Left kidney (tissue), 1 donor: Measurements from ENCODE around the gene TLCD3B. TPM values are rescaled to one million over a fixed set of nuclear protein-coding genes. Genes with fewer than 3 reads are reported as not detected.

Experiments used
- polyA plus RNA-seq: library from polyadenylated mRNA; unstranded; fragments of 120-200 nt; gene quantifications from one replicate; pipeline ENCODE4 v1.2.1, GENCODE V29; 2013; ENCODE audit not compliant: insufficient read length

TLCD3B gene
- polyA plus RNA-seq, 1 donor = 1.2 TPM

Other genes with a start within 250 kb of the TLCD3B start
- 89.2 TPM for gene KIF22, start 240.5 kb downstream of the TLCD3B start, polyA plus RNA-seq
- gene MAZ, start 224.7 kb downstream of the TLCD3B start, polyA plus RNA-seq = 304 TPM
- gene PRRT2, start 219.1 kb downstream of the TLCD3B start, polyA plus RNA-seq = 19.4 TPM
- 33.5 TPM for gene PAGR1, start 215.1 kb downstream of the TLCD3B start, polyA plus RNA-seq
- 15.3 TPM for gene MVP, start 210.8 kb downstream of the TLCD3B start, polyA plus RNA-seq
- gene CDIPT, start 168.0 kb downstream of the TLCD3B start, polyA plus RNA-seq = 79.4 TPM
- gene SEZ6L2, start 131.7 kb downstream of the TLCD3B start, polyA plus RNA-seq = 8.2 TPM
- 0.86 TPM for gene ASPHD1, start 130.8 kb downstream of the TLCD3B start, polyA plus RNA-seq
- 23.9 TPM for gene KCTD13, start 105.0 kb downstream of the TLCD3B start, polyA plus RNA-seq
- 93.1 TPM for gene TMEM219, start 69.2 kb downstream of the TLCD3B start, polyA plus RNA-seq
- gene TAOK2, start 57.4 kb downstream of the TLCD3B start, polyA plus RNA-seq = 45.3 TPM
- 17.0 TPM for gene HIRIP3, start 35.7 kb downstream of the TLCD3B start, polyA plus RNA-seq
- gene INO80E, start 35.0 kb downstream of the TLCD3B start, polyA plus RNA-seq = 46.2 TPM
- gene DOC2A, start 20.2 kb downstream of the TLCD3B start, polyA plus RNA-seq = 3.0 TPM
- gene C16orf92, start 8.1 kb downstream of the TLCD3B start, polyA plus RNA-seq = not detected
- gene ALDOA, start 34.5 kb upstream of the TLCD3B start, polyA plus RNA-seq = 449 TPM
- gene PPP4C, start 44.7 kb upstream of the TLCD3B start, polyA plus RNA-seq = 82.7 TPM
- 1.1 TPM for gene TBX6, start 60.7 kb upstream of the TLCD3B start, polyA plus RNA-seq
- 43.1 TPM for gene YPEL3, start 64.9 kb upstream of the TLCD3B start, polyA plus RNA-seq
- 13.6 TPM for gene GDPD3, start 82.3 kb upstream of the TLCD3B start, polyA plus RNA-seq
- gene MAPK3, start 91.9 kb upstream of the TLCD3B start, polyA plus RNA-seq = 73.6 TPM
- gene CORO1A, start 152.3 kb upstream of the TLCD3B start, polyA plus RNA-seq = 7.3 TPM
- gene BOLA2B, start 162.4 kb upstream of the TLCD3B start, polyA plus RNA-seq = 23.4 TPM
- gene SLX1A, start 162.6 kb upstream of the TLCD3B start, polyA plus RNA-seq = 30.7 TPM
- gene SULT1A3, start 168.0 kb upstream of the TLCD3B start, polyA plus RNA-seq = 15.8 TPM
- 27.9 TPM for gene NPIPB13, start 217.2 kb upstream of the TLCD3B start, polyA plus RNA-seq